A673 (cell line): ENCODE results near the gene VDR.

Source experiments
- EZH2 ChIP-seq: fragments of 200-600 bp; sonication (generic); IDR thresholded peaks from 2 replicates; pipeline ENCODE4 v1.6.1; 2017; ENCODE audit warnings: borderline replicate concordance, low read depth, mild to moderate bottlenecking, mixed read lengths, antibody characterized with exemption, low read length; ENCODE audit not compliant: poor library complexity, severe bottlenecking
- TF ChIP-seq, protein P1 (sequence below): fragments of 300-800, 200-600 bp; sonication (generic); conservative IDR thresholded peaks from 2 replicates; pipeline ENCODE4 v1.5.1; 2017; ENCODE audit warnings: low read depth, mild to moderate bottlenecking, antibody characterized with exemption, low read length, moderate library complexity, mixed read lengths

GRCh38 chr12:47950856-47951468 lies 46.2 kb upstream of the VDR start:
- TF ChIP-seq, protein P1, sequence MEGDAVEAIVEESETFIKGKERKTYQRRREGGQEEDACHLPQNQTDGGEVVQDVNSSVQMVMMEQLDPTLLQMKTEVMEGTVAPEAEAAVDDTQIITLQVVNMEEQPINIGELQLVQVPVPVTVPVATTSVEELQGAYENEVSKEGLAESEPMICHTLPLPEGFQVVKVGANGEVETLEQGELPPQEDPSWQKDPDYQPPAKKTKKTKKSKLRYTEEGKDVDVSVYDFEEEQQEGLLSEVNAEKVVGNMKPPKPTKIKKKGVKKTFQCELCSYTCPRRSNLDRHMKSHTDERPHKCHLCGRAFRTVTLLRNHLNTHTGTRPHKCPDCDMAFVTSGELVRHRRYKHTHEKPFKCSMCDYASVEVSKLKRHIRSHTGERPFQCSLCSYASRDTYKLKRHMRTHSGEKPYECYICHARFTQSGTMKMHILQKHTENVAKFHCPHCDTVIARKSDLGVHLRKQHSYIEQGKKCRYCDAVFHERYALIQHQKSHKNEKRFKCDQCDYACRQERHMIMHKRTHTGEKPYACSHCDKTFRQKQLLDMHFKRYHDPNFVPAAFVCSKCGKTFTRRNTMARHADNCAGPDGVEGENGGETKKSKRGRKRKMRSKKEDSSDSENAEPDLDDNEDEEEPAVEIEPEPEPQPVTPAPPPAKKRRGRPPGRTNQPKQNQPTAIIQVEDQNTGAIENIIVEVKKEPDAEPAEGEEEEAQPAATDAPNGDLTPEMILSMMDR, result no peak
- TF ChIP-seq EZH2, result no peak
